HG03520 (cell line): Measurements from ENCODE around the gene SFMBT1.

Experiments used
- ATAC-seq: cut with Tn5 transposase; IDR thresholded peaks from one replicate; pipeline ENCODE4 v1.9.1; 2021; ENCODE audit warnings: mild to moderate bottlenecking, moderate library complexity; ENCODE audit not compliant: unreplicated experiment

Gene SFMBT1, protein sequence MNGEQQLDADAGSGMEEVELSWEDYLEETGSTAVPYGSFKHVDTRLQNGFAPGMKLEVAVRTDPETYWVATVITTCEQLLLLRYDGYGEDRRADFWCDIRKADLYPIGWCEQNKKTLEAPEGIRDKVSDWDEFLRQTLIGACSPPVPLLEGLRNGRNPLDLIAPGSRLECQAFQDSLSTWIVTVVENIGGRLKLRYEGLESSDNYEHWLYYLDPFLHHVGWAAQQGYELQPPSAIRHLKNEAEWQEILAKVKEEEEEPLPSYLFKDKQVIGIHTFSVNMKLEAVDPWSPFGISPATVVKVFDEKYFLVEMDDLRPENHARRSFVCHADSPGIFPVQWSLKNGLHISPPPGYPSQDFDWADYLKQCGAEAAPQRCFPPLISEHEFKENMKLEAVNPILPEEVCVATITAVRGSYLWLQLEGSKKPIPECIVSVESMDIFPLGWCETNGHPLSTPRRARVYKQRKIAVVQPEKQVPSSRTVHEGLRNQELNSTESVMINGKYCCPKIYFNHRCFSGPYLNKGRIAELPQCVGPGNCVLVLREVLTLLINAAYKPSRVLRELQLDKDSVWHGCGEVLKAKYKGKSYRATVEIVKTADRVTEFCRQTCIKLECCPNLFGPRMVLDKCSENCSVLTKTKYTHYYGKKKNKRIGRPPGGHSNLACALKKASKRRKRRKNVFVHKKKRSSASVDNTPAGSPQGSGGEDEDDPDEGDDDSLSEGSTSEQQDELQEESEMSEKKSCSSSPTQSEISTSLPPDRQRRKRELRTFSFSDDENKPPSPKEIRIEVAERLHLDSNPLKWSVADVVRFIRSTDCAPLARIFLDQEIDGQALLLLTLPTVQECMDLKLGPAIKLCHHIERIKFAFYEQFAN

DNA sequence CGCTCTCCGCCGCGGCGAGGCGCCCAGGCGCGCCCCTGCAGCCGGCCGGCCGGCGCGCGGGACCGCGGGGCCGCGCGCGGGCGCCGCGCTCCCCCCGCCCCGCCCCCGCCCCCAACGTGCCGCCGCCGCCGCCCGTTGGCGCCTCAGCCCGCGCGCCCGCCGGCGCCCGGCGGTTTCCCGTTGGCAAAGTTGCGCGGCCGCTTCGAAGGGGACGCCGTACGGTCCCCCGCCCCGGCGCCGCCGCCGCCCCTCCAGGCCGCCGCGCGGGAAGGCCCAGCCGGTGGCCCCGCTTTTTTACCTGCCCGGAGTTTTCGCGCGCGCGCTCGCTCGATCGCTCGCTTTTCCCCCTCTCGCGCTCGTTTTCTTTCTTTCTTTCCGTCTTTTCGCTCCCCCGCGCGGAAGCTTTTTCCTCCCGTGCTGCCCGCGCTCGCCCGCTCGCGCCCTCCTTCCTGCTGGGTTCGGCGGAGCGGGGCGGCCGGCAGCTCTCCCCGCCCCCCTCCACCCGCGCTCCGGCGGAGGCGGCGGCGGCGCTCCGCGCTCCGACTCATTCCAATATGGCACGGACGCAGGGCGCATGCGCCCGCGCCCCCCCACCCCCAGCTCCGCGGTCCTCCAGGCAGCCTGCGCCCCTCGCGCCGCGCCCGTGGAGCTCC lies at the start of gene SFMBT1:
Gene SFMBT1 (minus strand): TSS at position 556 of the 653 bp plus-strand sequence. CDS start 76,945 bp downstream, outside the sequence.
- ATAC-seq, result peak; percentile 34

DNA sequence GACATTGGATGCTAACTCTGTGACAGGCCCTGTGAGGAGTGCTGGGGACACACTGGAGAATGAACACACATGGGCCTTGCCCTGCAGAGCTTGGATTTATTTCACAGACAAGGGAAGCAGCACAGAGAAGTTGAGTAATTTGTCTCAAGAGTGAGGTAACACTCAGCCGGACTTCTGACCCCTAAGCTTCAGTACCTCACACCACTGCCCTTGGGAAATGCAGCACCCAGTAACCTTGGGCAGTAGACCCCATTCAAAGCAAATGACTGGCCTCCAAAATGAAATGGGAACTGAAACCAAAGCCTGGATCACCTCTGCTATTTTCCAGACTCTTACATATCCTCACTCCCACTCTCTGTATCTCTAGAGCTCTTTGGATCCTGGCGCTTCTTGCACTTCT lies 47.1 kb upstream of the SFMBT1 start:
- ATAC-seq, result no peak

DNA sequence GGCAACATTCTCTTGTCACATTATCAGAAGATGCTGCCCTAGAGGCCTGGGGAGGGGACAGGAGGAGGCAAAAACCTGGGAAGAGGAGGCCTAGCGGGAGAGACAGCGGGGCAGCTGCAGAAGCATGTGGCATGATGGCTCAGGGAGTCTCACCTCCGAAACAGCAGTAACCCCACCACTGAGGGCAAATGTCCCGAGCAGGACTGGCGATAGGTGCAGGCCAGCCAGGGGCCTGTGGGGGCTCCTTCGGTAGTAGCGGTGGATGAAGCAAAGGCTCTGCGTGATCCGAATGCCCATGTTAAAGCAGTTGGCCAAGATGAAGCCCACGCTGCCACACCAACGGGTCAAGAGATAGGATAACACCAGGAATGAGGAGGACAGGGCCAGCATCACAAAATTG lies 46.3 kb upstream of the SFMBT1 start:
- ATAC-seq, result no peak

DNA sequence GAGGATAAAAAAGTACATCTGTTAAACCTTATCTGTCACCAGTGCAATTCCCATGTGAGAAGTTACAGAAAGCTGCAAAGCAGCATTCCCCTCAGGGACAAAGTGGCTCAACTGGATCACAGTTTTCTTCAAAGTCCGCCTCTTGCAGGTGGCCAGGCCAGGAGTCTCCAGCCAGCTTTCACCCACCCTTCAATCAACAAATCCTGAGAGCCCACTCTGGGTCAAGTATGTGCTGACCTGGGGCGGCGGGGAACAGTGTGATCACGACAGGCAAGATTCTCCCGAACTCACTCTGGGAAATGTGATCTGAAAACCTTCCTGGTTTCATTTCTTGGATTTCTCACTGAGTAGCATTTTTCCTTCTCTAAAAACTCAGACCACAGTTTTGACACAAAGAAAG lies 45.1 kb upstream of the SFMBT1 start:
- ATAC-seq, result no peak

DNA sequence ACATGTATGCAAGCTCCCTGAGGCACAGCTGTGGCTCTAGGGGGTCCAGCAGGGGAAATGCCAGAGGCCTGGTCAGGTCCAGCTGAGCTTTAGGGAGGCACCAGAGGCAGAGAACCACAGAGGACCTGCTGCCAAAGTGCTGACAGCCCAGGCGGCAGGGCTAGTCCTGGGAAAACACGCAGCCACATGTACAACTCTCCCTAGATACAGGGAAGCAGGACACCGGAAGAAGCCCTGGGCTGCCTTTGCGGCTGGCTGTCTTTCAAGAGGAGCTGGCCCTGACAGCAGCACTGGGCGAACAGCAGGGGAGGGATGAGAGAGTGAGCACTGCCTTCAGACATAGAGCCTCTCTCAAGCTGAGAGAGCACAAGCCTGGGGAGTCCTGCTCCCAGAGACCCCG lies 43.6 kb upstream of the SFMBT1 start:
- ATAC-seq, result no peak

DNA sequence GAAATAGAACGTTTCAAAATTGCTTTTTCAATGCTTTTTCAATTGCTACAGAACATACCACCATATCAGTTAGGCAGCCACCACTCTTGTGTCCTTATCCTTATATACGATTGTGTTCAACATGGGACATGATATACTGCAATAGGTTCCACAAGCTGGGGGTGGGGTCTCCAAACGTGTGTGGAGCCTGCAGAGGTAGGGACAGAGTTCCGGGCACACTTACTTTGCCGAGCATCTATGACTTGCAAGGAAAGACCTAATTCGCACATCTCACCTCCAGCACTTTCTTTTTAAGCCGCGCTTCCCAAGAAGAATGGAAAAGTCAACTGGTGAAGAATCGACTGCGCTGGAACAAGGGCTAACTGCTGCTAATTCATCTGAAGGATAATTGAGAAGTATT lies 39.6 kb upstream of the SFMBT1 start:
- ATAC-seq, result no peak

DNA sequence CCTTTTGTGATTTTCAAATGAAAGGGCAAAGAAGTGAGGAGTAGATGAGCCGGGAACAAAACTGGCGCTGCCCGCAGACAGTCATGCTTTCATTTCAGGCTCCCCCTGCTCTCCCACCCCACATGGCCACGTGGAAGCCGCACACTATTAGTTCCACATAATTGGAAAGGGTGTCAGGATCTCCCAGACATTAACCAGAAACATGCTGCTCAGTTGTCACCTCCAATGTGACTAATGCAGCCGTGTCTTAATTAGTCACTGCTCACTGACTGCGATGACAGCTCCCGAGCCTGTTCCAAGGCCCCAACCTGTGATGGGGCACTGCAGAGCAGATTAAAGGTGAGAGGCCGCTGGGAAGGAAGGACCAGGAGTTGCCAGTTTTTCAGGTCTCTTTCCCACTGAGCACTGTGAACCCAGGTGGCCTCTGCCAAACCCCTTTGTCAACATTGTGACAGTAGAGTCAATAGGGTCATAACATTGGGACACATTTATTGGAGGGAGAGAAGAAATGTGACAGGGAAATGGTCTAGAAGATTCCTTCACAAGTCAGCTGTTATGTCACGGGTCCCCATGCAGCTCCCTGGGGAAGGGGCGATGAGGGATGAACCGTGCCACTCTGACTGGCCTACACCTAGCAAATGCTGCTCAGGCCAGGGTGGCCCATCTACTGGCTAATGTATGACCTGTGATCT lies 38.6 kb upstream of the SFMBT1 start:
- ATAC-seq, result no peak

DNA sequence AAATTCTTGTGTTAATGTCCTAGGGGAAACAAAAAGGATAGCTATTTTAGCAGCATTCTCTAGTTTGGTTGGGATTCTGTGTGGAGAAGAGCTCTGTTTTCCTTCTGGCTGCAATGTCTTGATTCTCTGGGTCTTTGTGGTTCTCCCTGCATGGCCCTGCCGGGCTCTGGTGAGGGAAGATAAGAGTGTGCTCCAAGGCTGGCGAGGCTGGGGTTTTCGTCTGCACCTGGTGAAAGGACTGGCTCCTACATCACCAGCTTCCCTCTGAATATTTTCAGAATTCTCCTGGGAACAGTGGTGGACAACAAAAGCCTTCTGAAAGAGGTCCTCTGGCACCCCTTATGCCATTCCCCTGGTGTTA lies 38.1 kb upstream of the SFMBT1 start:
- no peak for ATAC-seq

DNA sequence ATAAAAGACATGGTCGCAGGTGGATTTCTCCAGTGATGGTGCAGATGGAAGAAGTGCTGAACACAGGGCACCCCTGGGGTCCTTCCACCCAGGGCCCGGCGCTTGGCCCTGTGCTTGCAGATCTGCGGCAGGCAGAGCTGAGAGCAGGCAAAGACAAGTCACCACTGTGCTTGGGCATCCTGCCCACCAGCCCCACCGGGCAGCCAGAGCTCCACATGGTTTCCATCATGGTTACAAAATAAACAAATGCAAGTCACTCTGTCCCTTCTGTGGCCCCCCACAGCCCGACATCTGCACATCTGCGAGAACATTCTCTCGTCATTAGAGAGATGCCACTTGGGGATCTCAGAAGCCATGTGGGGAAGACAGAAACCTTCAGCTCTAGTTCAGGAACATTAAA lies 37.6 kb upstream of the SFMBT1 start:
- ATAC-seq, result no peak

DNA sequence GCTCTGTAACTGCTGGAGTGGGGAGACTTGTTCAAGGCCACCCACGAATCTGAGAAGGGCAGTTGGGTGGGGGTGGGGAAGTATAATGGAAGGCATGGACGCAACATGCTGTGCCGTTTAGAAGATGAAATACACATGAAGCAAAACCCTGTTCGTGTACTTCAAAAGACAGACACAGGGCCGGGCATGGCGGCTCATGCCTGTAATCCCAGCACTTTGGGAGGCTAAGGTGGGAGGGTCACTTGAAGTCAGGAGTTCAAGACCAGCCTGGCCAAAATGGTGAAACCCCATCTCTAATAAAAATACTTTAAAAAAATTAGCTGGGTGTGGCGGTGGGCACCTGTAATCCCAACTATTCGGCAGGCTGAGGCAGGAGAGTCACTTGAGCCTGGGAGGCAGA lies 36.9 kb upstream of the SFMBT1 start:
- ATAC-seq, result no peak

DNA sequence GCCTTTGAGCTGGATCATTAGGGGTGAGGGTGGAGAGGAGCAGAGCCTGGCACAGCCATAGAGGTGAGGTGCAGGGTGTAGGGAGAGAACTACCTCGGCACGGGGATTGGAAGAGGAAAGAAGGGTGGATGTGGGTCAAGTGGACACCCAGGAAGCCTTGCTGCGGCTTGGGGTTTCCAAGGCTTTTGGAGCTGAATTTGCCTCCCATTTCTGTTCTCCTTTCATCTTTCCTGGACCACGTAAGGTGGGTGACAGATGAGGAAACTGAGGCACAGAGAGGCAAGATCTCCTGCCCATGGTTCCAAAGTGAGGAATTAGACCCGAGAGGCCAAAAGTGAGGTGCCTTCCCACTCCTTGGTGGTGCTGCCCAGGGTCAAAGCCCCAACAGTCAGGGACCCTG lies 35.4 kb upstream of the SFMBT1 start:
- ATAC-seq, result no peak

DNA sequence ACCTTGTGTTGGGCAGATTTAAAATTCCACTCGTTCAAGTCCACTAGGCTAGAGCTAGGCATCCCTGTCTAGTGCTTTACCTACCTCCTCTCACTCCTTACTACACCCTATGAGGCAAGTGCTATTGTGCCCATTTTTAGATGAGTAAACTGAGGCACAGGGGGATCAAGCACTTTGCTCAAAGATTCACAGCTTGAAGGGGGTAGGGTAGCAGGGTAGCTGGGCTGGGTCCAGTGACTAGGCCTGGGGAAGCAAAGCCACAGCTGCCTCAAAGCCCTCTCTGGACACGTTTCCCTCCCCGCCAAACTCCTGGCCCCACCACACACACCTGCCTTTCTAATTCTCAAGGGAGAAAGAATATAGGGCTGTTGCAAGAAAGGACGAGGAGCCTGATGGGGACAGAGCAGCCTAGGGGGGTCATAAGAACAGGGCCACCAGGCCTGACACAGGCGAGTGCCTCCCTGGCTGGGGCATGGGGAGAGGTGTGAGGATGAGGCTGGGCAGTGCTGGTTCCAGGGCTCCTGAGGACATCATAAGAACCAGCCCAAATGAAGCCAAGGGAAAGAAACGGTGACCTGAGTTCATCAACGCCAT lies 34.8 kb upstream of the SFMBT1 start:
- no peak for ATAC-seq

DNA sequence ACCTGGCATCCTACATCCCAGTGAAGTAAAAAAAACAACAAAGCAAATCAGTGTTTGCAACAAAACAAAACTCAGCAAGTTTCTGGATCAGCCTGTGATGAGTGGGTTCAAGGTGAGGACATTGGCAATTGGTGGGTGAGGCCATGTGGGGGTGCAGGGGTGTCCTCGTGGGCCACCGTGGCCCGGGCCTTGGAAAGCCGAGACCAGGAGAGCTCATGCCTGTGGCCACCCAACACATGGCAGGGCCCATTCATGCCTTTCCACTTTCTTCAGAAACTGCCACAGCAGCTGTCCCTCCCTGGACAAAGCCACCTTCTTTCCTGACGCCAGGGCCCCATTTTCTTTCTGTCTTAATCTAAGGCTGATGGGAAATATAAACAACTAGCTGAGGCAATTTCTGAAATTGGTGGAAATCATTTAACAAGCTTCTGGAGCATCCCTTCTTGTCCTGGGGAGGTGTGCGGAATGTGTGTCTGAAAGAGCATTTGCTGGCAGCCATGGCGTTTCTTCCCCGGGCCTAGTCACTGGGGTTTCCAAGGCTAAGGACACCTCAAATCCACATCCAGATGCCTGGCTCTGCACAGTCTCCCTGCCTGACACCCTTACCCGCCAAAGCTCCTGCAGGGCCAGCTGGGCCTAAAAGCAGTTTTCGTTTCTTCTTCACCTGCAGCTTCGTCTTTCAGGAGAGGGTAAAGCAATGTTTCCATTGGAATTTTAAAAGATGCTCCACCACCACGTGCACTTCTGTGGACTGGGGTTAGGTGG lies 34.1 kb upstream of the SFMBT1 start:
- no peak for ATAC-seq

DNA sequence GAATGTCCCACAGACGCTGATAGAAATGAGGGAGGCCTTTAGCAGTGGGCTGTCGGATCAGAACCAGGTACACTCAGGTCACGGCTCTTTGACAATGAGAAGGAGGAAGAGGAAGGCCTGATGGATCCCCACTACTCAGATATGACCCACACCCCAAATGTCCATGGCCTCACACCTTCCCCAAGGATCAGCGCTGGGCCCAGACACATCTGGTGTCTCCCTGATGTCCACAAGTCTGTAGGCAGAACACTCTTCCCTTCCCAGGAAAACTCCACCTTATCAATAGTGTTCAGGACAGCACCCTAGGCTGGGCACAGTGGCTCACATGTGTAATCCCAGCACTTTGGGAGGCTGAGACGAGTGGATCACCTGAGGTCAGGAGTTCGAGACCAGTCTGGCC lies 33.3 kb upstream of the SFMBT1 start:
- ATAC-seq, result no peak

DNA sequence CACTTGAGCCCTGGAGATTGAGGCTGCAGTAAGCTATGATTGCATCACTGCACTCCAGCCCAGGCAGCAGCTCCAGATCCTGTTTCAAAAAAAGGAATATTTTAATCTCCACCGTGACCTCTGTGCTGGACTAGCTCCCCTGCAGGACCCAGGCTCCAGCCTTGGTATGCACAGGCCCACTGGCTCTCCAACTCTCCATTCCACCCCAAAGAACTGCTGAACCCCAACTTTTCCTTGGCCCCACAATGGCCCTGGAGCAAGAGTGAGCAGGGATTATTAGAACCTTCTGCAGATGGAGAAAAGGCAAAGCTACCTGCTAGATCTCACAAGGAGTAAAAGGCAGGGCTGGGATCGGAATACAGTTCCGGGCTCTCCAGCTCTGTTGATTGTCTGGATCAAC lies 32.8 kb upstream of the SFMBT1 start:
- ATAC-seq, result no peak

DNA sequence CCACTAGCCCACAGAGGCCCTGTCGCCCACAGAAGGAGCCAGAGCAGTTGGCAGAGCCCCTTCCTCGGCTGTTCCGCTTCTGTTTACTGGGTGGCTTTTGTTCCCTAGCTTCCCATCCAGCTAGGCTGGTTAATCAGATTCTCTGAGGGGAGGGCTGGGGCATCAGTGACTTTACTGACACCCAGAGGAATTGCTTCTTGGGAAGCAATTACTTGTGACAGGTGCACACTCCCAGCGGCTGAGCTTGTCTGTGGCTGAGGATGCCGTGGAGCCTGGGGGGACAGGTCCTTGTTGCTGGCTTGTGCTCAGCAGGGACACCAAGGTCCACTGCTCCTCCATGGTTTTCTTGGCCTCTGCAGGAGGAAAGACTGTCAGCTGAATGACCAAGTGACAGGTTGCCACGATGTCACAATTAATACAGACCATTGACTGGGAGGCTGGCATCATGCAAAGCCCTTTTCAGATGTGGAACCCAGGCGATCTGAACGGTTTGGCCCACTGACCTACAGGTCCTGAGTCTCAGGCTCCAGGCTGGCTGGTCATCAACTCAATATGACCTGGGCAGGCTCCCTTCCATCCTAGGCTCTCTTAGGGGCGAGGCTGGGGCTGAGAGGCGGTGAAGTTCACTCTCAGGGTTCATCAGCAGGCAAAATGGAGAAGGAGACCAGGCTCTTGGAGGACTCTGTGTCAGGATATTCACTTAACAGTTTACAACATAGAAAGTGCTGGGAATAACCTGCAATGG lies 31.8 kb upstream of the SFMBT1 start:
- ATAC-seq, result no peak

DNA sequence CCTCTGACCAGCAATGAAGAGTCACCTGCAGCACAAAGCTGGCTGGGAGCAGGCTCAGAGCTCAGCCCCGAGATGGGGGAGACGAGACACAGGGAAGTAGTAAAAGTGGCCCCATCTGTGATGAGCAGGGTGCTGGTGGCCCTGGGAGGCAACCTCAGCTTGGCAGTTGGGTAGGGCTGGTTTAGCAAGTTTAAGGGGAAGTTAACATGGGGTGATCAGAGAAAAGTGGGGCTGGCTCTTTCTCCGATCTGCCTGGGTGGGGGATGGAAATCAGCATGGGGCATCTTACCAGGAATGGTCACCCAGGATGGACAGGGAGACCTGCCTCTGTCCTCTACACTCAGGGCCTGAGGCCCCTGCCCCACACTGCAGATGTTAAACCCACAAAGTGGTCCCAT lies 29.9 kb upstream of the SFMBT1 start:
- ATAC-seq, result no peak

DNA sequence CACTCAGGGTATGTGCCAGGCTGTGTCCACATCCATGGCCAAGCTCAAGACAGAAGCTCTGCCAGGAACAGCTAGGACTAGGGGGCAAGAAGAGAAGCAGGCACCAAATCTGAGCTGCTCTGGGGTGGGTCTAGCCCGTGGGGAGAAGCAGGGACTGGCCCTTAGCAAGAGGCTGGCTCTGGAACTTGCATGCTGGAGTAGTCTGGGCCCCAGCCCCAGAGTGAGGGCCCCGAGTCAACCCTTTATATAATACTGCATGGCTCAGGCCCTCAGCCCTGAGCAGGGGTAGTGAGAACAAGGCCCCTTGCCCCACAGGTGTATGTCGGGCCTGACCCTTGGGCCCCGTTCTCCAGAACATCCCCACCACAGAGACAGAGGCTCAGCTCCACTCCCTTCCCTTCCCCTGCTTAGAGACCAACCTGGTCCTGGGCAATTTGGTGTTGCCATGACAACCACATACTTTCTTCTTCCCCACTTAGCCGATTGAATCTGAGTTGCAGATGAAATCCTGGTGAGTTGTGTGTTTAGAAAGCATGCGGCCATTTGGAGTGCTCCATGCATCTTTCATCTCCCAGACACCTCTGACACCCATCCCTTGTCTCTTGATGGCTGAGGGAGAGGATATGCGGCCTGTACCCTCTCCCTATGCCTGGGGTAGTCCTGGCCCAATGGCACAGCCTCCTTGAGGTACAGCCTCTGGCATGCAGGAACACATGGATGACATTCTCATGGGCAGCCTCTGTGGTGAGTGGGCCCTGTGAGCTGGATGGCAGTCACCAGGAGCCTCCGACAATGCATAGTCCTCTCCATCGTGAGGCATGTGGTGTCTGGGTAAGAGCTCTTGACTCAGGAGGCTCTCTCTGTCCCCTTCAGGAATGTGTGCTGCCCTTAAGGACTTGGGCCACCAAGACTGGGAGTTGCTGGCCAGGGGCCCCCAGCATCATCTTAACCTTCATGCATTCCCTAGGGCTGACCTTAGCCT lies 29.2 kb upstream of the SFMBT1 start:
- ATAC-seq, result no peak
